Right lobe of liver (tissue), 6 donors: ENCODE data around the gene SMYD1. TPM values are rescaled to one million over a fixed set of nuclear protein-coding genes. Genes with fewer than 3 reads are reported as not detected.
A peak's percentile ranks its signal among the peaks of the same experiment; 100 is the strongest.

ENCODE experiments used
- ATAC-seq, 4 donors: fragments of 200-7000 bp; cut with Tn5 transposase; one replicate each; pipeline ENCODE4 v1.9.1; 2020; ENCODE audit warnings: mild to moderate bottlenecking in 4 of 4, moderate library complexity in 4 of 4
- DNase-seq, 3 donors: peaks; one replicate each; pipeline ENCODE4 v3.0.0-alpha.2; 2020
- H3K27ac ChIP-seq, 3 donors: fragments of 200-600 bp; one replicate each; pipeline ENCODE4 v1.8.0; 2022
- H3K27me3 ChIP-seq, 2 donors: fragments of 200-600 bp; one replicate each; pipeline ENCODE4 v1.8.0; 2022
- H3K36me3 ChIP-seq, 4 donors: fragments of 200-600 bp; sonication (generic) in 1 of 4; one replicate each; pipeline versions ENCODE4 v1.5.1 to v1.8.0; 2017 to 2022; ENCODE audit warnings: control low read depth in 1 of 4
- H3K4me1 ChIP-seq, 4 donors: fragments of 200-600 bp; sonication (generic) in 1 of 4; one replicate each; pipeline versions ENCODE4 v1.5.1 to v1.8.0; 2017 to 2022; ENCODE audit warnings: control low read depth in 1 of 4
- H3K4me3 ChIP-seq, 3 donors: fragments of 200-600 bp; one replicate each; pipeline ENCODE4 v1.8.0; 2022
- H3K9me3 ChIP-seq, 4 donors: fragments of 200-600 bp; sonication (generic) in 1 of 4; one replicate each; pipeline versions ENCODE4 v1.5.1 to v1.8.0; 2017 to 2022; ENCODE audit warnings: control low read depth in 1 of 4
- CTCF ChIP-seq, 4 donors: fragments of 200-600 bp in 3 of 4; fragments of 450-650 bp in 1 of 4; IDR thresholded peaks; one replicate each; pipeline versions ENCODE4 v1.5.1 to v1.8.0; 2016 to 2022; ENCODE audit warnings: antibody characterized with exemption in 4 of 4, mild to moderate bottlenecking in 2 of 4
- POLR2A ChIP-seq: fragments of 450-650 bp; IDR thresholded peaks from one replicate; pipeline ENCODE4 v1.6.1; 2017; ENCODE audit warnings: antibody characterized with exemption, mild to moderate bottlenecking
- WGBS: methylation state at CpG from one replicate; pipeline ENCODE4 v1.1.6; 2018; ENCODE audit warnings: low coverage, low lambda C conversion rate; ENCODE audit not compliant: insufficient coverage; ENCODE audit errors: missing lambda C conversion rate; 5-methylcytosine and 5-hydroxymethylcytosine counted together
- intact Hi-C, 2 donors: fragments of 100-400 bp; cut with DNase I; formaldehyde crosslinking; loops; one replicate each; pipeline versions ENCODE4 v1.11.2 to v1.14.1; 2022
- total RNA-seq, 6 experiments: library from RNA; depleted of rRNA in 2 of 6; stranded (reverse); fragments of >200 nt in 2 of 6; fragmentation: NEBNext Ultra II Directional in 3 of 6; extraction: Animal tissue kit (Norgen Biotek cat#: 25700) in 3 of 6; gene quantifications; one replicate each; pipeline versions ENCODE4 v1.1.0 to v1.2.4, GENCODE V29; 2016 to 2023
- donor health status: DM: no; HTN: yes; CAD: no.
- donor health status: DM: no; HTN: no; CAD: no.
- donor health status: DM: no; HTN: no; CAD: no.
- donor health status: DM: no; HTN: yes; CAD: no.
- donor health status: DM: no; HTN: yes; CAD: no.

Gene SMYD1
- total RNA-seq, 6 experiments from 2014 or later, result not detected

GRCh38 chr2:88113069-88113468 is 45.4 kb downstream of the SMYD1 start:
- DNase-seq (no peak), ATAC-seq (no peak)
- Histone ChIP-seq H3K4me3 (no peak overlapping the region), H3K4me1 (no peaks in the 10 kb centered on the region), H3K27ac (no peak overlapping the region), H3K27me3 (no peaks in the 10 kb centered on the region), H3K36me3 (no peaks in the 10 kb centered on the region), H3K9me3 (no peaks in the 10 kb centered on the region)
- WGBS, result 86% methylated on average over 2 of the region's 2 CpGs
- intact Hi-C loops, result no loop called here
- TF ChIP-seq POLR2A, result no peak
- no peak for TF ChIP-seq CTCF (IDR thresholded peaks at IDR 0.05)

GRCh38 chr2:88114889-88115288 is 47.3 kb downstream of the SMYD1 start:
- DNase-seq (no peak), ATAC-seq (no peak)
- 88% methylated on average over 4 of the region's 5 CpGs for WGBS
- Histone ChIP-seq H3K4me1 (no peaks in the 10 kb centered on the region), H3K27me3 (no peaks in the 10 kb centered on the region), H3K4me3 (no peak overlapping the region), H3K9me3 (no peaks in the 10 kb centered on the region), H3K36me3 (no peaks in the 10 kb centered on the region), H3K27ac (no peak overlapping the region)
- intact Hi-C loops, result no loop called here
- TF ChIP-seq CTCF (IDR thresholded peaks at IDR 0.05) (no peak), POLR2A (no peak)

- Histone ChIP-seq H3K9me3 (no peaks in the 10 kb centered on the region), H3K27me3 (no peaks in the 10 kb centered on the region), H3K36me3 (no peaks in the 10 kb centered on the region), H3K27ac (no peak overlapping the region), H3K4me3 (no peak overlapping the region), H3K4me1 (no peaks in the 10 kb centered on the region)
- intact Hi-C loops, result no loop called here
- WGBS, result 89% methylated on average over 4 of the region's 10 CpGs
- no peak for ATAC-seq
- no peak for DNase-seq
- TF ChIP-seq POLR2A, result no peak
- no peak for TF ChIP-seq CTCF (IDR thresholded peaks at IDR 0.05)
These were observed 48.3 kb downstream of the SMYD1 start for GRCh38 chr2:88115825-88116518.

- WGBS, result 64% methylated on average over 9 of the region's 18 CpGs
- H3K27me3 ChIP-seq, result no peaks in the 10 kb centered on the region
- H3K27ac ChIP-seq, result no peak overlapping the region
- TF ChIP-seq CTCF (IDR thresholded peaks at IDR 0.05), result no peak
- TF ChIP-seq POLR2A, result no peak
- H3K4me1 ChIP-seq, result no peaks in the 10 kb centered on the region
- peak; percentile 52 to 81 (median 68) for ATAC-seq
- H3K4me3 ChIP-seq, result no peak overlapping the region
- no peaks in the 10 kb centered on the region for H3K36me3 ChIP-seq
- intact Hi-C loops, result no loop called here
- peak in 1 of 3 donors; percentile 63 for DNase-seq
- no peaks in the 10 kb centered on the region for H3K9me3 ChIP-seq
These were observed 49.2 kb downstream of the SMYD1 start for GRCh38 chr2:88116669-88117432.
